IMR-90 (cell line): ENCODE results near the gene TMEM129. TPM values are rescaled to one million over a fixed set of nuclear protein-coding genes. Genes with fewer than 3 reads are reported as not detected.

Experiments
- ATAC-seq: fragments of 200-7000 bp; cut with Tn5 transposase; 2 replicates; pipeline ENCODE4 v1.9.1; 2020; ENCODE audit warnings: low read depth, mild to moderate bottlenecking, moderate library complexity
- BruUV-seq: library from RNA; stranded (reverse); fragments of 400-500 nt; replicated peaks from 2 replicates; lab custom pipeline; 2021; lab: Mats Ljungman, UMichigan
- CTCF ChIA-PET: fragments of 300-600 bp; formaldehyde crosslinking; extraction: SDS; loops from one replicate; lab custom pipeline; 2021; ENCODE audit warnings: antibody characterized with exemption; lab: Yijun Ruan, JAX
- POLR2A ChIA-PET: fragments of 300-600 bp; sonication (Branson Sonifier 250); formaldehyde crosslinking; loops from one replicate; lab custom pipeline; 2022; ENCODE audit warnings: antibody characterized with exemption; ENCODE audit not compliant: unreplicated experiment; lab: Charles Lee
- DNase-seq: peaks from one replicate; pipeline ENCODE4 v3.0.0; 2013
- H2AFZ ChIP-seq: replicated peaks from 2 replicates; pipeline ENCODE3; 2013; ENCODE audit warnings: low read length, mild to moderate bottlenecking; ENCODE audit not compliant: poor library complexity
- H2AK5ac ChIP-seq: 2 replicates; pipeline ENCODE4 v1.6.1; 2013; ENCODE audit warnings: low read depth, low read length, inconsistent platforms
- H2AK9ac ChIP-seq: replicated peaks from 2 replicates; pipeline ENCODE3; 2013; ENCODE audit warnings: mild to moderate bottlenecking, low read depth, low read length, moderate library complexity; ENCODE audit not compliant: poor library complexity
- H2BK120ac ChIP-seq: 2 replicates; pipeline ENCODE4 v1.6.1; 2013; ENCODE audit warnings: low read depth, low read length, inconsistent platforms
- H2BK15ac ChIP-seq: 3 replicates; pipeline ENCODE4 v1.6.1; 2013; ENCODE audit warnings: low read depth, low read length, inconsistent platforms
- H2BK20ac ChIP-seq: 2 replicates; pipeline ENCODE4 v1.6.1; 2013; ENCODE audit warnings: low read depth, mild to moderate bottlenecking, inconsistent platforms, low read length, moderate library complexity
- H2BK5ac ChIP-seq: 2 replicates; pipeline ENCODE4 v1.6.1; 2013; ENCODE audit warnings: mild to moderate bottlenecking, low read depth, low read length, inconsistent platforms; ENCODE audit not compliant: poor library complexity, severe bottlenecking
- H3K14ac ChIP-seq: replicated peaks from 2 replicates; pipeline ENCODE4 v1.6.1; 2013; ENCODE audit warnings: low read depth, low read length, inconsistent platforms
- H3K18ac ChIP-seq: 2 replicates; pipeline ENCODE4 v1.6.1; 2013; ENCODE audit warnings: low read depth, low read length, control low read depth
- H3K23ac ChIP-seq: 2 replicates; pipeline ENCODE4 v1.6.1; 2013; ENCODE audit warnings: low read depth, low read length, inconsistent platforms
- H3K27ac ChIP-seq: 2 replicates; pipeline ENCODE4 v1.5.1; 2013; ENCODE audit warnings: mild to moderate bottlenecking, control low read depth, low read length; ENCODE audit not compliant: insufficient read depth
- H3K27me3 ChIP-seq: 2 replicates; pipeline ENCODE4 v1.6.1; 2013; ENCODE audit warnings: low read length; ENCODE audit not compliant: control insufficient read depth, insufficient read depth
- H3K36me3 ChIP-seq: 2 replicates; pipeline ENCODE4 v1.6.1; 2013; ENCODE audit warnings: low read length, mixed read lengths; ENCODE audit not compliant: control insufficient read depth, insufficient read depth
- H3K4ac ChIP-seq: 2 replicates; pipeline ENCODE4 v1.6.1; 2013; ENCODE audit warnings: low read depth, low read length, inconsistent platforms
- H3K4me1 ChIP-seq: 2 replicates; pipeline ENCODE4 v1.6.1; 2013; ENCODE audit warnings: low read length, mixed read lengths; ENCODE audit not compliant: control insufficient read depth, insufficient read depth
- H3K4me2 ChIP-seq: 2 replicates; pipeline ENCODE4 v1.6.1; 2013; ENCODE audit warnings: low read depth, mild to moderate bottlenecking, control low read depth, low read length, moderate library complexity
- H3K4me3 ChIP-seq: 2 replicates; pipeline ENCODE4 v1.5.1; 2013; ENCODE audit warnings: low read depth, mild to moderate bottlenecking, control low read depth, low read length, moderate library complexity; ENCODE audit not compliant: insufficient read depth
- H3K56ac ChIP-seq: 2 replicates; pipeline ENCODE4 v1.6.1; 2013; ENCODE audit warnings: low read length, inconsistent platforms; ENCODE audit not compliant: insufficient read depth; ENCODE audit errors: extremely low read depth
- H3K79me1 ChIP-seq, 2 experiments: 2 replicates each; pipeline ENCODE4 v1.6.1; 2013; ENCODE audit warnings: low read length in 2 of 2, inconsistent platforms in 1 of 2, low read depth in 1 of 2
- H3K9ac ChIP-seq: 2 replicates; pipeline ENCODE4 v1.6.1; 2013; ENCODE audit warnings: low read depth, low read length, control low read depth
- H3K9me1 ChIP-seq: 2 replicates; pipeline ENCODE4 v1.6.1; 2013; ENCODE audit warnings: low read length, inconsistent platforms; ENCODE audit not compliant: insufficient read depth
- H3K9me3 ChIP-seq: 2 replicates; pipeline ENCODE4 v1.6.1; 2013; ENCODE audit warnings: low read length; ENCODE audit not compliant: control insufficient read depth, insufficient read depth
- H4K20me1 ChIP-seq: 2 replicates; pipeline ENCODE4 v1.6.1; 2013; ENCODE audit warnings: low read length, inconsistent platforms; ENCODE audit not compliant: insufficient read depth
- H4K5ac ChIP-seq: 2 replicates; pipeline ENCODE4 v1.6.1; 2013; ENCODE audit warnings: mild to moderate bottlenecking, low read depth, low read length, control low read depth
- H4K8ac ChIP-seq, 2 experiments: 2 replicates each; pipeline ENCODE4 v1.6.1; 2013; ENCODE audit warnings: low read depth in 2 of 2, low read length in 2 of 2, control low read depth in 1 of 2, inconsistent platforms in 1 of 2
- H4K91ac ChIP-seq: 2 replicates; pipeline ENCODE4 v1.6.1; 2013; ENCODE audit warnings: low read depth, low read length, inconsistent platforms; ENCODE audit not compliant: insufficient read depth
- BHLHE40 ChIP-seq: fragments of 150-350 bp; IDR thresholded peaks from 2 replicates; pipeline ENCODE4 v1.6.1; 2016; ENCODE audit warnings: mild to moderate bottlenecking, low read depth, low read length
- CHD1 ChIP-seq: IDR thresholded peaks from 2 replicates; pipeline ENCODE4 v1.6.1; 2012; ENCODE audit warnings: low read depth, low read length, improper control_type of control experiment
- FOS ChIP-seq: fragments of 150-350 bp; IDR thresholded peaks from 2 replicates; pipeline ENCODE4 v1.6.1; 2016; ENCODE audit warnings: low read depth, low read length
- RFX5 ChIP-seq: IDR thresholded peaks from 2 replicates; pipeline ENCODE4 v1.8.0; 2012; ENCODE audit warnings: low read depth, mild to moderate bottlenecking, low read length, moderate library complexity
- SMC3 ChIP-seq: fragments of 150-350 bp; IDR thresholded peaks from 2 replicates; pipeline ENCODE4 v1.6.1; 2016; ENCODE audit warnings: low read depth, mild to moderate bottlenecking, antibody characterized with exemption, low read length, moderate library complexity
- WGBS, 2 experiments: methylation state at CpG; one replicate each; pipeline versions ENCODE4 v1.1.5 to v1.1.7; 2013; ENCODE audit warnings: missing lambda C conversion rate in 2 of 2; ENCODE audit not compliant: insufficient read length in 1 of 2; ENCODE audit errors: extremely low coverage in 2 of 2; 5-methylcytosine and 5-hydroxymethylcytosine counted together
- dilution Hi-C: fragments of 300-500 bp; cut with HindIII; formaldehyde crosslinking; loops from one replicate; pipeline ENCODE4 v1.14.3; 2018; ENCODE audit warnings: low sequenced_read_pairs; ENCODE audit not compliant: unreplicated experiment
- in situ Hi-C: fragments of 300-500 bp; cut with MboI; formaldehyde crosslinking; loops from 3 replicates; pipeline ENCODE4 v1.14.3; 2019; ENCODE audit warnings: low sequenced_read_pairs, inconsistent platforms, mixed read lengths
- intact Hi-C: fragments of 100-400 bp; cut with micrococcal nuclease; formaldehyde crosslinking; loops from 2 replicates; pipeline ENCODE4 v1.10.0; 2022
- polyA plus RNA-seq, 3 experiments: library from polyadenylated mRNA; depleted of rRNA; stranded (reverse); fragments of >200 nt; gene quantifications; 2 replicates each; pipeline ENCODE4 v1.2.3, GENCODE V29; 2012; ENCODE audit warnings: low replicate concordance in 1 of 3
- total RNA-seq: library from RNA; depleted of rRNA; stranded (reverse); fragments of >200 nt; gene quantifications from 2 replicates; pipeline ENCODE4 v1.2.3, GENCODE V29; 2012
- TF ChIP-seq, protein P1 (sequence below): conservative IDR thresholded peaks from 2 replicates; pipeline ENCODE4 v1.5.1; 2012; ENCODE audit warnings: mild to moderate bottlenecking, low read depth, low read length, improper control_type of control experiment

TMEM129 gene
- total and polyA plus RNA-seq, 2 of the 4 experiments (the other 2 are of a cell fraction), result 6.6 to 26.6 TPM

DNA sequence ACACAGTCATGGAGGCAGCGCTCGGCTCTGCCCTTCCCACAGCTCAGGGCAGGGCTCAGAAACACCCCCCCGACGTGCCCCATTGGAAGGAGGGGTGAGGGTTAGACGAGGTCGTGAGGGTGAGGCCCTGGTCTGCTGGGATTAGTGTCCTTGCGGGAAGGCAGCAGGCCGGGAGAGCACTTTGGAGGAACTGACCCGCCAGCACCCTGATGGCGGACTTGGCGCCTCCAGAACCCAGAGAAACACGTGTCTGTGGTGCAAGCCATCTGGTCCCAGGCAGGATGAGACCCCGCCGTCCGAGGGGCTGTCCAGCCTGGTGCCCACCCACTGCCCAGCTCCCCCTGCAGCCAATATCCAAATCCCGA is 26.5 kb upstream of the TMEM129 start:
- CTCF ChIA-PET, result interaction anchor here (1.0 to 1.4 kb wide), 3 partner anchors 61 to 161 kb away, joined by 3 to 8 read pairs (median 4); no protein-coding TSS in a partner anchor

More for the DNA sequence above, 26.5 kb upstream of the TMEM129 start:
- no peaks in the 10 kb centered on the region; the same call in 1 of the 2 replicates for H3K27me3 ChIP-seq
- no TSS peak for BruUV-seq
- peaks cover 4% of the 10 kb centered on the region; the same call in 1 of the 2 replicates for H4K20me1 ChIP-seq
- no peak overlapping the region for H3K27ac ChIP-seq
- H3K9me1 ChIP-seq, result no peaks in the 10 kb centered on the region
- no peak overlapping the region for H4K5ac ChIP-seq
- H3K79me1 ChIP-seq, result no peaks in the 10 kb centered on the region
- no peak overlapping the region for H2BK120ac ChIP-seq
- 95% methylated on average over 4 of the region's 16 CpGs; no CpG with 5 or more reads in 1 of the 2 experiments for whole genome bisulfite sequencing, 2 experiments
- no peak overlapping the region for H3K4me2 ChIP-seq
- in situ Hi-C loops, result no loop called here
- intact Hi-C loops, result no loop called here
- TF ChIP-seq, protein P1, sequence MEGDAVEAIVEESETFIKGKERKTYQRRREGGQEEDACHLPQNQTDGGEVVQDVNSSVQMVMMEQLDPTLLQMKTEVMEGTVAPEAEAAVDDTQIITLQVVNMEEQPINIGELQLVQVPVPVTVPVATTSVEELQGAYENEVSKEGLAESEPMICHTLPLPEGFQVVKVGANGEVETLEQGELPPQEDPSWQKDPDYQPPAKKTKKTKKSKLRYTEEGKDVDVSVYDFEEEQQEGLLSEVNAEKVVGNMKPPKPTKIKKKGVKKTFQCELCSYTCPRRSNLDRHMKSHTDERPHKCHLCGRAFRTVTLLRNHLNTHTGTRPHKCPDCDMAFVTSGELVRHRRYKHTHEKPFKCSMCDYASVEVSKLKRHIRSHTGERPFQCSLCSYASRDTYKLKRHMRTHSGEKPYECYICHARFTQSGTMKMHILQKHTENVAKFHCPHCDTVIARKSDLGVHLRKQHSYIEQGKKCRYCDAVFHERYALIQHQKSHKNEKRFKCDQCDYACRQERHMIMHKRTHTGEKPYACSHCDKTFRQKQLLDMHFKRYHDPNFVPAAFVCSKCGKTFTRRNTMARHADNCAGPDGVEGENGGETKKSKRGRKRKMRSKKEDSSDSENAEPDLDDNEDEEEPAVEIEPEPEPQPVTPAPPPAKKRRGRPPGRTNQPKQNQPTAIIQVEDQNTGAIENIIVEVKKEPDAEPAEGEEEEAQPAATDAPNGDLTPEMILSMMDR, result no peak
- no peak for TF ChIP-seq RFX5
- no peak for TF ChIP-seq SMC3
- TF ChIP-seq FOS, result no peak
- TF ChIP-seq CHD1, result no peak
- TF ChIP-seq BHLHE40, result no peak
- no peak overlapping the region for H3K14ac ChIP-seq
- no peak overlapping the region for H2AK9ac ChIP-seq
- H3K18ac ChIP-seq, result no peak overlapping the region
- no peak overlapping the region for H3K4ac ChIP-seq
- H4K91ac ChIP-seq, result no peak overlapping the region
- no peak for DNase-seq
- H2BK5ac ChIP-seq, result no peak overlapping the region
- H3K4me1 ChIP-seq, result no peaks in the 10 kb centered on the region
- H3K36me3 ChIP-seq, result peaks cover 8% of the 10 kb centered on the region
- H2BK15ac ChIP-seq, result no peak overlapping the region
- H3K9ac ChIP-seq, result no peak overlapping the region
- H2AK5ac ChIP-seq, result no peak overlapping the region
- H3K23ac ChIP-seq, result no peak overlapping the region
- ATAC-seq, result no peak
- H3K56ac ChIP-seq, result no peak overlapping the region
- no peak overlapping the region for H2BK20ac ChIP-seq
- H4K8ac ChIP-seq, result no peak overlapping the region
- dilution Hi-C loops, result no loop called here
- H2AFZ ChIP-seq, result no peak overlapping the region
- H3K4me3 ChIP-seq, result no peak overlapping the region
- H3K9me3 ChIP-seq, result no peaks in the 10 kb centered on the region
- POLR2A ChIA-PET, result no interaction called here
